ENCODE measurements around the gene MADCAM1. TPM values are rescaled to one million over a fixed set of nuclear protein-coding genes. Genes with fewer than 3 reads are reported as not detected.

Gene MADCAM1
- total RNA-seq, 1 donor from 2014 or later, result 1.2 TPM

GRCh38 chr19:489418-490196 is 6.7 kb upstream of the MADCAM1 start:
- TF ChIP-seq CTCF (IDR thresholded peaks at IDR 0.05), result no peak
- Histone ChIP-seq H3K9me3 (no peaks in the 10 kb centered on the region), H3K27ac (peak overlapping the region; percentile 98), H3K36me3 (no peaks in the 10 kb centered on the region), H3K4me3 (peak overlapping the region; percentile 92), H3K4me1 (peaks cover 5% of the 10 kb centered on the region), H3K27me3 (peaks cover 5% of the 10 kb centered on the region)
- DNase-seq, result no peak
- intact Hi-C loops (cut with DNase I), result no loop called here
- ATAC-seq, result peak; percentile 37

- ATAC-seq, result no peak
- Histone ChIP-seq H3K27me3 (peaks cover 7% of the 10 kb centered on the region), H3K36me3 (no peaks in the 10 kb centered on the region), H3K9me3 (no peaks in the 10 kb centered on the region), H3K4me1 (peaks cover 5% of the 10 kb centered on the region), H3K4me3 (no peak overlapping the region), H3K27ac (no peak overlapping the region)
- DNase-seq, result no peak
- intact Hi-C loops (cut with DNase I), result no loop called here
- no peak for TF ChIP-seq CTCF (IDR thresholded peaks at IDR 0.05)
These were observed 5.0 kb upstream of the MADCAM1 start for GRCh38 chr19:491146-491741.

GRCh38 chr19:492091-492531 is 4.2 kb upstream of the MADCAM1 start:
- H3K9me3 ChIP-seq, result no peaks in the 10 kb centered on the region
- no peak overlapping the region for H3K27ac ChIP-seq
- no peaks in the 10 kb centered on the region for H3K36me3 ChIP-seq
- intact Hi-C loops (cut with DNase I), result no loop called here
- H3K27me3 ChIP-seq, result peaks cover 9% of the 10 kb centered on the region
- H3K4me1 ChIP-seq, result peaks cover 5% of the 10 kb centered on the region
- ATAC-seq (no peak), DNase-seq (no peak)
- no peak overlapping the region for H3K4me3 ChIP-seq
- no peak for TF ChIP-seq CTCF (IDR thresholded peaks at IDR 0.05)

- DNase-seq (peak; percentile 65), ATAC-seq (no peak)
- Histone ChIP-seq H3K9me3 (no peaks in the 10 kb centered on the region), H3K4me3 (no peak overlapping the region), H3K4me1 (peaks cover 5% of the 10 kb centered on the region), H3K36me3 (no peaks in the 10 kb centered on the region), H3K27ac (no peak overlapping the region), H3K27me3 (peaks cover 20% of the 10 kb centered on the region)
- no peak for TF ChIP-seq CTCF (IDR thresholded peaks at IDR 0.05)
- intact Hi-C loops (cut with DNase I), result no loop called here
These were observed 2.7 kb upstream of the MADCAM1 start for GRCh38 chr19:493391-494170.

- ATAC-seq, result no peak
- peaks cover 27% of the 10 kb centered on the region for H3K27me3 ChIP-seq
- no peak overlapping the region for H3K4me3 ChIP-seq
- intact Hi-C loops (cut with DNase I), result no loop called here
- peak; percentile 63 for DNase-seq
- TF ChIP-seq CTCF (IDR thresholded peaks at IDR 0.05), result no peak
- H3K4me1 ChIP-seq, result peaks cover 5% of the 10 kb centered on the region
- H3K36me3 ChIP-seq, result no peaks in the 10 kb centered on the region
- no peak overlapping the region for H3K27ac ChIP-seq
- H3K9me3 ChIP-seq, result no peaks in the 10 kb centered on the region
These were observed 1.9 kb upstream of the MADCAM1 start for GRCh38 chr19:494171-495080.
